Activated naive CD8-positive, alpha-beta T cell treated with anti-CD3 and anti-CD28 coated beads, Interleukin-2, amount 50 U/mL, for 24 hours (primary cell): ENCODE results near the gene PCDHA1.

Experiments
- ATAC-seq: fragments of 150-1000 bp; cut with Tn5 transposase; one replicate; pipeline ENCODE4 v1.10.0; 2021
- DNase-seq: peaks from one replicate; pipeline ENCODE4 v3.0.0; 2021
- H3K27ac Mint-ChIP-seq: one replicate; pipeline ENCODE4 v1.8.0; 2021; ENCODE audit warnings: mild to moderate bottlenecking, mixed read lengths
- H3K27me3 Mint-ChIP-seq: one replicate; pipeline ENCODE4 v1.8.0; 2021; ENCODE audit warnings: mixed read lengths
- H3K36me3 Mint-ChIP-seq: one replicate; pipeline ENCODE4 v1.8.0; 2021; ENCODE audit warnings: low read depth, mixed read lengths
- H3K4me1 Mint-ChIP-seq: one replicate; pipeline ENCODE4 v1.8.0; 2021; ENCODE audit warnings: mixed read lengths
- H3K4me3 Mint-ChIP-seq: one replicate; pipeline ENCODE4 v1.8.0; 2021; ENCODE audit warnings: mild to moderate bottlenecking, moderate library complexity, mixed read lengths
- H3K9me3 Mint-ChIP-seq: one replicate; pipeline ENCODE4 v1.8.0; 2021; ENCODE audit warnings: mixed read lengths

Gene PCDHA1

DNA sequence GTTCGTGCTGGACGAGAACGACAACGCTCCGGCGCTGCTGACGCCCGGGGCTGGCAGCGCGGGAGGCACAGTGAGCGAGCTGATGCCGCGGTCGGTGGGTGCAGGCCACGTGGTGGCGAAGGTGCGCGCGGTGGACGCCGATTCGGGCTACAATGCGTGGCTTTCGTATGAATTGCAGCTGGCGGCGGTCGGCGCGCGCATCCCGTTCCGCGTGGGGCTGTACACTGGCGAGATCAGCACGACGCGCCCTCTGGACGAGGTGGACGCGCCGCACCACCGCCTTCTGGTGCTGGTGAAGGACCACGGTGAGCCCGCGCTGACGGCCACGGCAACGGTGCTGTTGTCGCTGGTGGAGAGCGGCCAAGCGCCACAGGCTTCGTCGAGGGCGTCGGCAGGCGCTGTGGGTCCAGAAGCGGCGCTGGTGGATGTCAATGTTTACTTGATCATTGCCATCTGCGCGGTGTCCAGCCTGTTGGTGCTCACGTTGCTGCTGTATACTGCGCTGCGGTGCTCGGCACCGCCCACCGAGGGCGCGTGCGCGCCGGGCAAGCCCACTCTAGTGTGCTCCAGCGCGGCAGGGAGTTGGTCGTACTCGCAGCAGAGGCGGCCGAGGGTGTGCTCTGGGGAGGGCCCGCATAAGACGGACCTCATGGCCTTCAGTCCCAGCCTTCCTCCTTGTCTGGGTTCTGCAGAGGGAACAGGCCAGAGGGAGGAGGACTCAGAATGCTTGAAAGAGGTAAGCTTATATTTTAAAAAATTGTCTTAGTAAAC lies 98.2 kb downstream of the PCDHA1 start:
- ATAC-seq (no peak), DNase-seq (no peak)
- Mint-ChIP-seq H3K4me1 (no peaks in the 10 kb centered on the region), H3K27ac (no peak overlapping the region), H3K4me3 (no peak overlapping the region), H3K27me3 (peaks cover 22% of the 10 kb centered on the region), H3K36me3 (peaks cover 12% of the 10 kb centered on the region), H3K9me3 (peaks cover 34% of the 10 kb centered on the region)

DNA sequence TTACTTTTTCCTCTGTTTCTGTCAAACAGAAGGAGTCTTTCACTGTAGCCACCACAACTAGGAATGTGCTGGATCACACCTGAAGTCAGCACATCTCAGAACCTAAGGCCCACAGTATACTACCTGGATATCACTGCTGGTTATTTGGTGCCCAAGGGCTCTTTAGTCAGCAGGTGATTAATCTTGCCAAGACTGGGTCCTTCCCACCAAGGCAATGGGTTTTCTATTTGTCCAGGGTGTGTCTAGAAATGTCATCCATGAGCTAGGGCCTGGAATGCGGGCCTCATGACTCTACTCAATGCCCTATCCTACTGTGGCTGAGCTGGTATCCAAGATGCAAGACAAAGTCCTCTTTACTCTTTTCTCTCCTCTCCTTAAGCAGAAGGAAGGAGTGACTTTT lies 130.4 kb downstream of the PCDHA1 start:
- Mint-ChIP-seq H3K4me3 (no peak overlapping the region), H3K27ac (no peak overlapping the region), H3K4me1 (no peaks in the 10 kb centered on the region), H3K27me3 (peaks cover 3% of the 10 kb centered on the region), H3K36me3 (no peaks in the 10 kb centered on the region), H3K9me3 (peaks cover 12% of the 10 kb centered on the region)
- no peak for ATAC-seq
- DNase-seq, result no peak

- H3K4me1 Mint-ChIP-seq, result peaks cover 1% of the 10 kb centered on the region
- peaks cover 45% of the 10 kb centered on the region for H3K27me3 Mint-ChIP-seq
- no peak for ATAC-seq
- no peaks in the 10 kb centered on the region for H3K36me3 Mint-ChIP-seq
- no peak overlapping the region for H3K4me3 Mint-ChIP-seq
- H3K9me3 Mint-ChIP-seq, result no peaks in the 10 kb centered on the region
- no peak for DNase-seq
- no peak overlapping the region for H3K27ac Mint-ChIP-seq
Observed at GRCh38 chr5:140923601-140924000, 137.7 kb downstream of the PCDHA1 start.

DNA sequence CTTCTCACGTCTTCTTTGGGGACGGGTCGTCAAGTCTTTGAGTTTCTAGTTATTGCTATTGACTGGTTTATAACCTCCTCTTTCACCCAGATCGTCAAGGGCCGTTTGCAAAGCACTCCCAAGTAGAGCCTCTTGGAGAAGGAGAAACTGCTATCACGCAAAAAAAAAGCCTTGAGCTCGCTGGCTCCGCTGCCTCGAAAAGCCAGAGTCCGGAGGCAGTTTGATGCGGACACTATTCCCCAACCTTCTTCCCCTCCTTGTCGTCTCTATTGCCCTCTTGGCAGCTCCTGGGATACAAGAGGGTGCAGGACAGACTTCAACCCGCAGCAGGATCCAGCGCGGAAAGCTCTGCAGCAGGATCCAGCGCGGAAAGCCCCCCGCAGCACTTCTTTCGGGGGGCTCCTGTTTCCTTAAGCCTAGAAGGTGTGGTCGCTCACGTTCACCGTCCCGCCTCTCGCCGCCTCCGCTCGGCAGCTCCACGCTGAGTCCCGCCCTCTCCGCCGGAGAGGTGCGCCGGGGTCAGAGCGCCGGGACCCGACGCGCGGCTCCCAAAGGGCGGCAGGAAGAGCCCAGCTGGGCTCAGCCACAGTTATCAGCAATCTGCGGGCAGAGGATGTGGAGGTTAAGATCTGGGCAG lies 140.0 kb downstream of the PCDHA1 start, which contains the start of gene PCDHAC1:
PCDHAC1 (plus strand) TSS at position 494 of the 637 bp plus-strand sequence. CDS start 594 bp downstream, outside the sequence.
- no peak for DNase-seq
- Mint-ChIP-seq H3K9me3 (no peaks in the 10 kb centered on the region), H3K27me3 (peaks cover 49% of the 10 kb centered on the region), H3K4me1 (peaks cover 1% of the 10 kb centered on the region), H3K36me3 (no peaks in the 10 kb centered on the region), H3K4me3 (peak within 1 kb of the TSS; percentile 48), H3K27ac (no peak within 1 kb of the TSS)
- ATAC-seq, result peak; percentile 20

DNA sequence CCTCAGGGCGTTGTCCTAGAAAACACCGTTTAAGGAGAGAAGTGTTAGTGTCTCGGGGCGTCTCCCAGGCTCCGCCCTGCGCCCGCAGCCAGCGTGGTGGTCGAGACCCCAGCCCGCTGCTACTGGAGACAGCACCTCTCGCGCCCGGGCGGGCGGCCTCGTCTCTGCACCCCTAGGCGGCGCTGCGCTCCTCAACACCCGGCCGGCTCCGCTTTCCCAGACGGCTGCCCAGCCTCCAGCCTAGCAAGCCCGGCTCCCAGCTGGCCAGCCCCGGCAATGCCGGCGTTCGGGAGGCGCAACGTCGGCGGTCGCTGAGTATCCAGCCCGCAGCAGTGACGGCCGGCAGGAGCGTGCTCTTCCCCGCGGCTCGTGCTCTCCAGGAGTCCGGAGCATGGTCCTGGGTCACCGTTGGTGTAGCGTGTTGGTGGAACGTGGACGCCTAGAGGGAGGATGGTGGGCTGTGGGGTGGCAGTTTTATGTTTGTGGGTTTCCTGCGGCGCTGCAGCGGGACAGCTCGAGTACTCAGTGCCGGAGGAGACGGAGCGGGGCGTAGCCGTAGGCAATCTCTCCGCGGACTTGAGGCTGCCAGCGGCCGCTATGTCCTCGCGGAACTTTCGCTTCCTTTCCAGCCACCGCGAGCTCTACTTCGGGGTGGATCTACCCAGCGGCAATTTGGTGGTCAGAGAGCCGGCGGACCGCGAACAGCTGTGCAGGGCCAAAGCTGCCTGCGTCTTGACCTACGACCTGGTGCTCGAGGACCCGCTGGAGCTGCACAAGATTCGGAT lies 140.7 kb downstream of the PCDHA1 start:
- peaks cover 1% of the 10 kb centered on the region for H3K4me1 Mint-ChIP-seq
- H3K36me3 Mint-ChIP-seq, result no peaks in the 10 kb centered on the region
- no peaks in the 10 kb centered on the region for H3K9me3 Mint-ChIP-seq
- H3K27me3 Mint-ChIP-seq, result peaks cover 47% of the 10 kb centered on the region
- no peak overlapping the region for H3K27ac Mint-ChIP-seq
- peak; percentile 34 for DNase-seq
- H3K4me3 Mint-ChIP-seq, result peak overlapping the region; percentile 48
- ATAC-seq, result peak; percentile 33

DNA sequence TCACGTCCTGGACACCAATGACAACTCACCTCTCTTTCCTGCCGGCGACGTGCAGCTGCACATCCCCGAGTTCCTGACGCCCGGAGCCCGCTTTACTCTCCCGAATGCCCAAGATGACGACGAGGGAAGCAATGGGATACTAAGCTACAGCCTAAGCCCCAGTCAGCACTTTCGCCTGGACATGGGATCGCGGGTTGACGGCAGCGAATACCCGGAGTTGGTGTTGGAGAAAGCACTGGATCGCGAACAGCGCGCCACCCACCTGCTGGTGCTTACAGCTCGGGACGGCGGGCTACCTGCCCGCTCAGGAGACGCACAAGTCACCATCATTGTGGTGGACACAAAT lies 141.3 kb downstream of the PCDHA1 start:
- no peak for ATAC-seq
- no peaks in the 10 kb centered on the region for H3K9me3 Mint-ChIP-seq
- peaks cover 47% of the 10 kb centered on the region for H3K27me3 Mint-ChIP-seq

DNA sequence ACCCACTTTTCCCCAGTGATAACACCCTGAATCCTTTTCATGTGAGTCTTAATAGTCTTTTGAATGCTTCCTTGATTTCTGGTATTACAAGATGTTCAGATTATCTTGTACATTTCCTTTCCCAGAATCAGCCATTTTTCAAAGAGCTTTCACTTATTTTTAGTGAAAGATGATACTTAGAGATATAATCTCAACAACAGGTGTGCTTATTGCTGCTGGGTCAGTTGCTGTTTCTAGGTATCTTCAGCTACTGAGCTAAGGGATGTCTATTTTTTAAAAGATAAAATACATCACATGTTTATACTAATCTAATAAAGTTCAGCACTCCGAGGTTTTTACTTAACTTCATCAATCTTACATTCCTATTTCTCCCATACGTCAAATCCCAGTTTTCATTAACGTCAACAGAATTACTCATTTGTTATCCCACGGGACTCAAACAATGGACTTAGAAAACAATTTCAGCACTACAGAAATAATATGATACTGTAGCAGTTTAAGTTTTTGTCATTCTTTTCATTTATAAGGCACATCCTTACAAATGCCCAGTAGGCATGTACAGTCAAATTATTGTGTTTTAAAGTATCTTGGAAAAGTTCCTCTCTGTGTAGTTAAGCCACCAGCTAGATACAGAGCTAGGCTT lies 149.1 kb downstream of the PCDHA1 start:
- ATAC-seq (no peak), DNase-seq (no peak)
- Mint-ChIP-seq H3K27ac (no peak overlapping the region), H3K9me3 (no peaks in the 10 kb centered on the region), H3K27me3 (peaks cover 6% of the 10 kb centered on the region), H3K4me3 (no peak overlapping the region), H3K4me1 (no peaks in the 10 kb centered on the region), H3K36me3 (no peaks in the 10 kb centered on the region)

More for the DNA sequence above, 141.3 kb downstream of the PCDHA1 start:
- Mint-ChIP-seq H3K4me3 (peak overlapping the region; percentile 48), H3K4me1 (peaks cover 1% of the 10 kb centered on the region), H3K36me3 (no peaks in the 10 kb centered on the region), H3K27ac (no peak overlapping the region)
- DNase-seq, result no peak

DNA sequence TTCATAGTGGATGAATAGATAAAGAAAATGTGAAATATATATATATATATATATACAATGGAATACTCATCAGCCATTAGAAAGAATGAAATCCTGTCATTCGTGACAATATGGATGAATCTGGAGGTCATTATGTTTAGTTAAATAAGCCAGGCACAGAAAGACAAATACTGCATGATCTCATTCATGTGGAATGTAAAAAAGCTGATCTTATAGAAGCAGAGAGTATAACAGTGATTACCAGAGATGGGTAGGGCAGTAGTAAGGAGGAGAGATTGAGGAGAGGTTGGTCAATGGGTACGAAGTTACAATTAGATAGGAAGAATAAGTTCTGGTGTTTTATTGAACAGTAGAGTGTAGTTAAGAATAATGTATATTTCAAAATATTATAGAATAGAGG lies 160.6 kb downstream of the PCDHA1 start:
- DNase-seq, result no peak
- H3K27me3 Mint-ChIP-seq, result peaks cover under 1% of the 10 kb centered on the region
- H3K4me3 Mint-ChIP-seq, result no peak overlapping the region
- no peak overlapping the region for H3K27ac Mint-ChIP-seq
- peaks cover 26% of the 10 kb centered on the region for H3K9me3 Mint-ChIP-seq
- no peaks in the 10 kb centered on the region for H3K4me1 Mint-ChIP-seq
- ATAC-seq, result no peak
- no peaks in the 10 kb centered on the region for H3K36me3 Mint-ChIP-seq

DNA sequence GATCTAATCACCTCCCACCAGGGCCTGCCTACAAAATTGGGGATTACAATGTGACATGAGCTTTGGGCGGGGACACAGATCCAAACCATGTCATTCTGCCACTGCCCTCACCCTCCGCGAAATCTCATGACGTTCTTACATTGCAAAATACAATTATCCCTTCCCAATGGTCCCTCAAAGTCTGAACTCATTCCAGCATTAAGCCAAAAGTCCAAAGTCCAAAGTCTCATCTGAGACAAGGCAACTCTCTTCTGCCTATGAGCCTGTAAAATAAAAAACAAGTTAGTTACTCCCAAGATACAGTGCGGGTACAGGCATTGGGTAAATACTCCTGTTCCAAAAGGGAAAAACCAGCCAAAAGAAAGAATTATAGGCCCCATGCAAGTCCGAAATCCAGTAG lies 165.7 kb downstream of the PCDHA1 start:
- Mint-ChIP-seq H3K4me3 (no peak overlapping the region), H3K9me3 (peaks cover 1% of the 10 kb centered on the region), H3K27me3 (peaks cover 3% of the 10 kb centered on the region), H3K4me1 (no peaks in the 10 kb centered on the region), H3K27ac (no peak overlapping the region), H3K36me3 (no peaks in the 10 kb centered on the region)
- ATAC-seq (no peak), DNase-seq (no peak)

DNA sequence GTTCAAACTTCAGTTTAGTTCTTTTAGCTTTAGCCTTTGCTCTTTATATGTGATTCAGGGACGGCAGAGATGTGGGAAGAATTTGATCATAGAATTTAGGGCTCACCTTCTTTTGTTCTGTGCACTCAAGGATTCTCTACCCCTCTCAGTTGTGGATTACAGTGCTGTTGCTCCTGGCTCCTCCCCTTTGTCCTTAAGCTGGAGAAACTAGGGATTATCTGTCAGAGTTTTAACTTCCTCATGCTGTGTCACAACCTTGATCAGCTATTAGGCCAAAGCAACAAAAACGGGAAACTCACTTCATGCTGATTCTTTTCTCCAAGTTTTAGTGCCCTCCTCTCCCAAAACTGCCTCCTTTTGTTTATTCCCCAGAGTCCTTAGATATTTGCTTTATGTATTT lies 167.3 kb downstream of the PCDHA1 start:
- DNase-seq, result no peak
- H3K27me3 Mint-ChIP-seq, result peaks cover 3% of the 10 kb centered on the region

DNA sequence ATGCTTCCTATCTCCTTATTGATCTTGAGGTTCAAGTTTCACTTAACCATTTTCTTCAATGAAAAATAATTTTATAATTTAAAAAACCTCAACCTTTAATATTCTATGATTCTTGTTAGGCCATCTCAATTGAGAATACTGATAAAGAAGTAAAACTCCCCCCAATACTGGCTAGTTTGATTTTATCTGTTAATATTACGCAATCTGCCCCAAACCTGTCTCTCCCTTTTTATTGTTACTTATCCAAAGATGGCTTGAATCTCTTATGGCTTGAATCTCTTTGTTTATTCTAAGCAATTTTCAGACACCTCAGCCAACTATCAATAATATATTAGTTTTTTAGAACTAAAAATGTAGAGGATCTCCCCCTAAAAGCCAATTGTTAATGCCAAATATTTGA lies 176.2 kb downstream of the PCDHA1 start:
- Mint-ChIP-seq H3K27ac (no peak overlapping the region), H3K36me3 (no peaks in the 10 kb centered on the region), H3K4me1 (peaks cover 2% of the 10 kb centered on the region), H3K27me3 (peaks cover 32% of the 10 kb centered on the region), H3K9me3 (no peaks in the 10 kb centered on the region), H3K4me3 (no peak overlapping the region)
- DNase-seq (no peak), ATAC-seq (no peak)

More for the DNA sequence above, 167.3 kb downstream of the PCDHA1 start:
- no peak for ATAC-seq
- no peaks in the 10 kb centered on the region for H3K36me3 Mint-ChIP-seq
- H3K4me1 Mint-ChIP-seq, result no peaks in the 10 kb centered on the region
- no peak overlapping the region for H3K27ac Mint-ChIP-seq
- H3K9me3 Mint-ChIP-seq, result no peaks in the 10 kb centered on the region
- H3K4me3 Mint-ChIP-seq, result no peak overlapping the region

- Mint-ChIP-seq H3K27me3 (peaks cover 42% of the 10 kb centered on the region), H3K9me3 (no peaks in the 10 kb centered on the region), H3K4me1 (peaks cover 2% of the 10 kb centered on the region), H3K27ac (no peak overlapping the region), H3K4me3 (no peak overlapping the region), H3K36me3 (no peaks in the 10 kb centered on the region)
- DNase-seq (no peak), ATAC-seq (no peak)
Observed at GRCh38 chr5:140964356-140964755, 178.4 kb downstream of the PCDHA1 start.

DNA sequence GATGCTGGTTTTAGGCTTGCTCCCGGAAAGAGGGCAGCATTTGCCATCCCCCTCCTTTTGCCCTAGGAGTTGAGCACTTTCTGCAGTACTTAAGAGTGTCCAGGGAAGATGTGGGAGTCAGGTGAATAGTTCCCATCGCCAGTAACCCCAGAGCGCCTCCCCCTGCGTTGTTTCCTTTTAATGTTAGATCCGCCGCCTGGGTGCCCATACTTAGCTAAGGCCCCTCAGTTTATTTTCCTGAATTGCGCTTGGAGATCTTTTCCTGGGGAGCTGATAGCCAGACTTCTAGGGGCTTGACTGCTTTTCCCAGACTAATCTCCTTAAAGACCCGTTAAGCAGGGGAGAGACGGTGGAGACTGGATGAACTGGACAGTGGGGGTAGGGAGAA lies 180.0 kb downstream of the PCDHA1 start:
- H3K27ac Mint-ChIP-seq, result no peak overlapping the region
- ATAC-seq (no peak), DNase-seq (no peak)
- H3K36me3 Mint-ChIP-seq, result no peaks in the 10 kb centered on the region
- H3K4me3 Mint-ChIP-seq, result no peak overlapping the region
- H3K27me3 Mint-ChIP-seq, result peaks cover 42% of the 10 kb centered on the region
- H3K4me1 Mint-ChIP-seq, result peaks cover 2% of the 10 kb centered on the region
- no peaks in the 10 kb centered on the region for H3K9me3 Mint-ChIP-seq
